Esophagus muscularis mucosa (tissue), 4 donors: ENCODE data around the gene DEPDC7. TPM values are rescaled to one million over a fixed set of nuclear protein-coding genes. Genes with fewer than 3 reads are reported as not detected.

Source experiments
- DNase-seq: peaks from one replicate; pipeline ENCODE4 v3.0.0-alpha.2; 2017; ENCODE audit errors: extremely low spot score
- H3K27ac ChIP-seq, 4 donors: fragments of 200-600 bp; sonication (generic); replicated peaks in 1 of 4; 1 replicate in 3 of 4; 2 replicates in 1 of 4; pipeline ENCODE4 v1.5.1; 2016 to 2019; ENCODE audit warnings: mild to moderate bottlenecking in 1 of 4
- H3K27me3 ChIP-seq, 4 donors: fragments of 200-600 bp; sonication (generic); one replicate each; pipeline versions ENCODE4 v1.5.1 to v1.6.0; 2016 to 2019
- H3K36me3 ChIP-seq, 4 donors: fragments of 200-600 bp; sonication (generic); one replicate each; pipeline ENCODE4 v1.5.1; 2016 to 2019
- H3K4me1 ChIP-seq, 4 donors: fragments of 200-600 bp; sonication (generic); one replicate each; pipeline ENCODE4 v1.5.1; 2016 to 2019
- H3K4me3 ChIP-seq, 4 donors: fragments of 200-600 bp; sonication (generic); 1 replicate in 2 of 4; 2 replicates in 2 of 4; pipeline ENCODE4 v1.5.1; 2016 to 2019; ENCODE audit warnings: mild to moderate bottlenecking in 4 of 4, moderate library complexity in 1 of 4
- H3K9me3 ChIP-seq, 4 donors: fragments of 200-600 bp; sonication (generic); 1 replicate in 3 of 4; 2 replicates in 1 of 4; pipeline ENCODE4 v1.5.1; 2016 to 2019
- CTCF ChIP-seq, 3 experiments: fragments of 200-600 bp in 2 of 3; fragments of 450-650 bp in 1 of 3; sonication (generic) in 2 of 3; IDR thresholded peaks; one replicate each; pipeline ENCODE4 v1.5.1; 2017 to 2019; ENCODE audit warnings: antibody characterized with exemption in 3 of 3, mild to moderate bottlenecking in 2 of 3, moderate library complexity in 1 of 3
- EP300 ChIP-seq: sonication (generic); formaldehyde crosslinking; IDR thresholded peaks from one replicate; pipeline ENCODE4 v1.6.1; 2017; ENCODE audit warnings: antibody characterized with exemption
- POLR2A ChIP-seq: fragments of 450-650 bp; IDR thresholded peaks from one replicate; pipeline ENCODE4 v1.6.1; 2017; ENCODE audit warnings: antibody characterized with exemption, moderate library complexity, mild to moderate bottlenecking, low read depth
- POLR2AphosphoS5 ChIP-seq, 2 donors: sonication (generic); formaldehyde crosslinking; IDR thresholded peaks; one replicate each; pipeline ENCODE4 v1.6.1; 2017; ENCODE audit warnings: antibody characterized with exemption in 2 of 2
- WGBS: methylation state at CpG from one replicate; pipeline ENCODE4 v1.1.5; 2018; 5-methylcytosine and 5-hydroxymethylcytosine counted together
- intact Hi-C: fragments of 100-400 bp; cut with DNase I; formaldehyde crosslinking; loops from one replicate; pipeline ENCODE4 v1.15.1; 2023
- total RNA-seq, 4 donors: library from RNA; depleted of rRNA; stranded (reverse); fragments of >200 nt; gene quantifications; one replicate each; pipeline versions ENCODE4 v1.1.0 to v1.2.1, GENCODE V29; 2016

DEPDC7 gene
- total RNA-seq, 4 donors from 2014 or later, result 1.3 to 2.3 (median 1.8) TPM

GRCh38 chr11:33021501-33021900 is 5.8 kb downstream of the DEPDC7 start:
- H3K27ac ChIP-seq, result no peak overlapping the region
- no peak overlapping the region for H3K4me3 ChIP-seq
- no peak for DNase-seq
- peaks cover 1 to 6% (median 5%) of the 10 kb centered on the region in 4 donors for H3K4me1 ChIP-seq
- no peaks in the 10 kb centered on the region for H3K36me3 ChIP-seq
- no peaks in the 10 kb centered on the region for H3K27me3 ChIP-seq
- 96% methylated on average over 1 of the region's 1 CpG for WGBS
- H3K9me3 ChIP-seq, result no peaks in the 10 kb centered on the region
- intact Hi-C loops, result no loop called here
- TF ChIP-seq CTCF (IDR thresholded peaks at IDR 0.05) (no peak), EP300 (no peak), POLR2AphosphoS5 (IDR thresholded peaks at IDR 0.05) (no peak), POLR2A (no peak)

GRCh38 chr11:33021937-33022336 is 6.3 kb downstream of the DEPDC7 start:
- TF ChIP-seq CTCF (IDR thresholded peaks at IDR 0.05), result no peak
- no peak for TF ChIP-seq EP300
- no peak for TF ChIP-seq POLR2AphosphoS5 (IDR thresholded peaks at IDR 0.05)
- TF ChIP-seq POLR2A, result no peak
- 78% methylated on average over 1 of the region's 1 CpG for WGBS
- Histone ChIP-seq H3K36me3 (no peaks in the 10 kb centered on the region), H3K4me1 (peaks cover 0 to 4% (median 1%) of the 10 kb centered on the region in 4 donors), H3K4me3 (no peak overlapping the region), H3K27ac (no peak overlapping the region), H3K27me3 (no peaks in the 10 kb centered on the region), H3K9me3 (no peaks in the 10 kb centered on the region)
- DNase-seq, result no peak
- intact Hi-C loops, result no loop called here

GRCh38 chr11:33025339-33025722 is 9.7 kb downstream of the DEPDC7 start:
- no peaks in the 10 kb centered on the region for H3K27me3 ChIP-seq
- intact Hi-C loops, result no loop called here
- H3K9me3 ChIP-seq, result no peaks in the 10 kb centered on the region
- no peaks in the 10 kb centered on the region for H3K4me1 ChIP-seq
- no peak for TF ChIP-seq EP300
- TF ChIP-seq POLR2A, result no peak
- no peak for TF ChIP-seq POLR2AphosphoS5 (IDR thresholded peaks at IDR 0.05)
- no peak for TF ChIP-seq CTCF (IDR thresholded peaks at IDR 0.05)
- no peak overlapping the region for H3K27ac ChIP-seq
- H3K4me3 ChIP-seq, result no peak overlapping the region
- no peaks in the 10 kb centered on the region for H3K36me3 ChIP-seq
- no peak for DNase-seq
- WGBS, result 92% methylated on average over 3 of the region's 3 CpGs

- Histone ChIP-seq H3K27ac (no peak overlapping the region), H3K4me1 (no peaks in the 10 kb centered on the region), H3K27me3 (no peaks in the 10 kb centered on the region), H3K36me3 (peaks cover 0 to 3% (median 0%) of the 10 kb centered on the region in 4 donors), H3K4me3 (no peak overlapping the region), H3K9me3 (no peaks in the 10 kb centered on the region)
- intact Hi-C loops, result no loop called here
- 95% methylated on average over 2 of the region's 2 CpGs for WGBS
- no peak for DNase-seq
- TF ChIP-seq CTCF (IDR thresholded peaks at IDR 0.05) (no peak), EP300 (no peak), POLR2A (no peak), POLR2AphosphoS5 (IDR thresholded peaks at IDR 0.05) (no peak)
Measured at GRCh38 chr11:33027233-33027632, 11.6 kb downstream of the DEPDC7 start.

- 58% methylated on average over 4 of the region's 4 CpGs for WGBS
- H3K27me3 ChIP-seq, result no peaks in the 10 kb centered on the region
- no peaks in the 10 kb centered on the region for H3K4me1 ChIP-seq
- H3K36me3 ChIP-seq, result peaks cover 0 to 3% (median 0%) of the 10 kb centered on the region in 4 donors
- no peaks in the 10 kb centered on the region for H3K9me3 ChIP-seq
- no peak for TF ChIP-seq EP300
- TF ChIP-seq CTCF (IDR thresholded peaks at IDR 0.05), result no peak
- TF ChIP-seq POLR2AphosphoS5 (IDR thresholded peaks at IDR 0.05), result no peak
- TF ChIP-seq POLR2A, result no peak
- no peak overlapping the region for H3K4me3 ChIP-seq
- intact Hi-C loops, result no loop called here
- no peak for DNase-seq
- no peak overlapping the region for H3K27ac ChIP-seq
Measured at GRCh38 chr11:33027846-33028536, 12.3 kb downstream of the DEPDC7 start.
